ENCODE data around the gene TAF6. TPM values are rescaled to one million over a fixed set of nuclear protein-coding genes. Genes with fewer than 3 reads are reported as not detected.

The TAF6 gene
- total and polyA plus RNA-seq, 2 of the 4 experiments (the other 2 are of a cell fraction): 11.3 to 55.3 TPM

DNA sequence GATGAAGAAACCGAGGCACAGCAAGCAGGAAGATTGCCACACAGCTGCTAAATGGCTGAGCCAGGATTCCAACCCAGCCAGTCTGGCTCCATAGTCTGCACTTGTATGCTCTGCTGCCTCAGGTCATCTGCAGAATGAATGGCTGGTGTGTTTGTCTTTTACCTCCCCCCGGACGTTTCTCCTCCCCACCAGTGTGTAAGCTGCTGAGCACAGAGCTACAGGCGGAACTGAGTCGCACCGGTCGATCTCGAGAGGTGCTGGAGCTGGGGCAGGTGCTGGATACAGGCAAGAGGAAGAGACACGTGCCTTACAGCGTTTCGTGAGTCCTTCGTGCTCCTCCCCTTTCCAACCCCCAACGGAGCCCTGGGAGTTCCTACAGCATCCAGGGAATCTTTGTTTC is 2.9 kb upstream of the TAF6 start:
- Histone ChIP-seq H3K18ac (ENCODE audit: low read depth, low read length) (no peak overlapping the region), H2AFZ (replicated peaks; ENCODE audit: low read length, poor library complexity) (no peak overlapping the region), H4K5ac (ENCODE audit: low read depth, low read length) (no peak overlapping the region), H3K79me1 (ENCODE audit: low read depth in 1 of 2, low read length in 2 of 2) (peaks cover 28 to 57% of the 10 kb centered on the region in 2 experiments), H2BK15ac (ENCODE audit: low read depth, low read length) (no peak overlapping the region), H2BK120ac (ENCODE audit: low read depth, low read length) (no peak overlapping the region), H3K14ac (replicated peaks; ENCODE audit: low read depth, low read length) (no peak overlapping the region), H4K91ac (ENCODE audit: insufficient read depth, low read depth, low read length) (no peak overlapping the region), H3K9me3 (ENCODE audit: control insufficient read depth, insufficient read depth, low read length) (no peaks in the 10 kb centered on the region), H3K9me1 (ENCODE audit: insufficient read depth, low read length) (peaks cover 17% of the 10 kb centered on the region), H2BK20ac (ENCODE audit: low read depth, low read length) (no peak overlapping the region), H3K4me1 (ENCODE audit: control insufficient read depth, insufficient read depth, low read length) (peaks cover 6% of the 10 kb centered on the region; the same call in 1 of the 2 replicates), H3K56ac (ENCODE audit: extremely low read depth, insufficient read depth, low read length) (no peak overlapping the region), H3K9ac (ENCODE audit: low read depth, low read length) (no peak overlapping the region), H3K23ac (ENCODE audit: low read depth, low read length) (no peak overlapping the region), H2BK5ac (ENCODE audit: low read depth, low read length, poor library complexity, severe bottlenecking) (no peak overlapping the region), H3K4ac (ENCODE audit: low read depth, low read length) (no peak overlapping the region), H4K20me1 (ENCODE audit: insufficient read depth, low read length) (no peaks in the 10 kb centered on the region; the same call in 1 of the 2 replicates), H4K8ac (ENCODE audit: low read depth in 2 of 2, low read length in 2 of 2) (no peak overlapping the region), H3K4me3 (ENCODE audit: insufficient read depth, low read depth, low read length) (no peak overlapping the region), H3K36me3 (ENCODE audit: control insufficient read depth, insufficient read depth, low read length) (peaks cover 4% of the 10 kb centered on the region; the same call in 1 of the 2 replicates), H3K4me2 (ENCODE audit: low read depth, low read length) (no peak overlapping the region), H3K27me3 (ENCODE audit: control insufficient read depth, insufficient read depth, low read length) (no peaks in the 10 kb centered on the region), H2AK9ac (replicated peaks; ENCODE audit: low read depth, low read length, poor library complexity) (no peak overlapping the region), H2AK5ac (ENCODE audit: low read depth, low read length) (no peak overlapping the region; the same call in 1 of the 2 replicates), H3K27ac (ENCODE audit: insufficient read depth, low read length) (no peak overlapping the region)
- intact Hi-C loops (cut with micrococcal nuclease) (no loop called here), in situ Hi-C loops (cut with MboI; ENCODE audit: low sequenced_read_pairs) (no loop called here), dilution Hi-C loops (cut with HindIII; ENCODE audit: low sequenced_read_pairs, unreplicated experiment) (no loop called here)
- BruUV-seq (replicated peaks): no TSS peak
- TF ChIP-seq CHD1 (IDR thresholded peaks at IDR 0.05; ENCODE audit: low read depth, low read length) (no peak), SMC3 (IDR thresholded peaks at IDR 0.05; ENCODE audit: low read depth, low read length) (no peak), RAD21 (IDR thresholded peaks at IDR 0.05; ENCODE audit: low read length) (no peak), FOS (IDR thresholded peaks at IDR 0.05; ENCODE audit: low read depth, low read length) (no peak), NFE2L2 (IDR thresholded peaks at IDR 0.05; ENCODE audit: low read depth, low read length) (no peak), RCOR1 (IDR thresholded peaks at IDR 0.05; ENCODE audit: insufficient replicate concordance, low read length) (no peak), BHLHE40 (IDR thresholded peaks at IDR 0.05; ENCODE audit: low read depth, low read length) (no peak)
- TF ChIP-seq, protein P1, sequence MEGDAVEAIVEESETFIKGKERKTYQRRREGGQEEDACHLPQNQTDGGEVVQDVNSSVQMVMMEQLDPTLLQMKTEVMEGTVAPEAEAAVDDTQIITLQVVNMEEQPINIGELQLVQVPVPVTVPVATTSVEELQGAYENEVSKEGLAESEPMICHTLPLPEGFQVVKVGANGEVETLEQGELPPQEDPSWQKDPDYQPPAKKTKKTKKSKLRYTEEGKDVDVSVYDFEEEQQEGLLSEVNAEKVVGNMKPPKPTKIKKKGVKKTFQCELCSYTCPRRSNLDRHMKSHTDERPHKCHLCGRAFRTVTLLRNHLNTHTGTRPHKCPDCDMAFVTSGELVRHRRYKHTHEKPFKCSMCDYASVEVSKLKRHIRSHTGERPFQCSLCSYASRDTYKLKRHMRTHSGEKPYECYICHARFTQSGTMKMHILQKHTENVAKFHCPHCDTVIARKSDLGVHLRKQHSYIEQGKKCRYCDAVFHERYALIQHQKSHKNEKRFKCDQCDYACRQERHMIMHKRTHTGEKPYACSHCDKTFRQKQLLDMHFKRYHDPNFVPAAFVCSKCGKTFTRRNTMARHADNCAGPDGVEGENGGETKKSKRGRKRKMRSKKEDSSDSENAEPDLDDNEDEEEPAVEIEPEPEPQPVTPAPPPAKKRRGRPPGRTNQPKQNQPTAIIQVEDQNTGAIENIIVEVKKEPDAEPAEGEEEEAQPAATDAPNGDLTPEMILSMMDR (conservative IDR thresholded peaks at IDR 0.05; ENCODE audit: low read depth, low read length): no peak
- TF ChIP-seq, protein P2, sequence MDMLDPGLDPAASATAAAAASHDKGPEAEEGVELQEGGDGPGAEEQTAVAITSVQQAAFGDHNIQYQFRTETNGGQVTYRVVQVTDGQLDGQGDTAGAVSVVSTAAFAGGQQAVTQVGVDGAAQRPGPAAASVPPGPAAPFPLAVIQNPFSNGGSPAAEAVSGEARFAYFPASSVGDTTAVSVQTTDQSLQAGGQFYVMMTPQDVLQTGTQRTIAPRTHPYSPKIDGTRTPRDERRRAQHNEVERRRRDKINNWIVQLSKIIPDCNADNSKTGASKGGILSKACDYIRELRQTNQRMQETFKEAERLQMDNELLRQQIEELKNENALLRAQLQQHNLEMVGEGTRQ (IDR thresholded peaks at IDR 0.05; ENCODE audit: low read depth, low read length): no peak
- 83% methylated on average over 2 of the region's 13 CpGs; no CpG with 5 or more reads in 1 of the 2 experiments for WGBS, 2 experiments (ENCODE audit: extremely low coverage in 2 of 2, insufficient read length in 1 of 2)
- ChIA-PET CTCF (no interaction called here), POLR2A (ENCODE audit: unreplicated experiment) (no interaction called here)
- ATAC-seq (ENCODE audit: low read depth) (no peak), DNase-seq (no peak)
